GM21367 (cell line): ENCODE data around the gene UVRAG.

Experiments used
- ATAC-seq: cut with Tn5 transposase; IDR thresholded peaks from one replicate; pipeline ENCODE4 v1.9.1; 2021; ENCODE audit not compliant: unreplicated experiment

The UVRAG gene

DNA sequence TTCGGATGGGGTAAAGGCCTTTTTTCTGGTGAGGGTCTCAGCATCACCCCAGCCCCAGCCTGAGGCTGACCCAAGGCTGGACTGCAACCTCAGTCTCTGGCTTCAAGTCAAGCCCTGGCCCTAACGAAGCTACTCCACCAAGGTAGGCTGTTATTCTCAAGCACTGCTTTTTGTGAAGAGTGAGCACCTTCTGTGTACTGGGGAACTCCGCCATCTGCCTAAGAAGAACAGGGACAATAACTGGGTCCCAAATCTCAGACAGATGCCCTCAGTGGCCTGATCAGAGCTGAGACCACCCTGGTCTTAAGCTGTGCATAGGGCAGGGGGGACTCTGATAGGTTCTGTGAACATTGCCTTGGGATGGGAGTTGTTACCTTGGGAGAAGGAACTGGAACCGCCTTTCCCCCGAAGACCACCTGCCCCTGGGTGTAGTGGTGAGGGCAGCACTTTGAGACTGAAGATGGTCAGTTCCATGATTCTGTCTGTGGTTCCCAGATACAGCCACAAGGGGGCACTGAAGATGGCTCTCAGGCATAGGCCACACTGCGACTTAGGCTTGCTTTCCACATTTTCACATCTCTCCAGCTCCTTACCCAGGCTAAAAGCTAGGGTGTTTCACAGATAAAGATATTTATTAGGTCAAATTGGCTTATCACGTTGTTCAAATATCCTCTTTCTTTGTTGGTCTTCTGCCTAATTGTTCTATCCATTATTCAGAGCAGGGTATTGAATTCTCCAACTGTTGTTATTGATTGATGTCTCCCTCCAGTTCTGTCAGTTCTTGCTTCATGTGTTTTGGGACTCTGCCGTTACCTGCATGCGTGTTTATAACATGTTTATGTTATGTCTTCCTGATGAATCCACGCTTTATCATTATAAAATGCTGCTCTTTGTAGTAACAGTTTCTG, 11.8 kb upstream of the UVRAG start:
- peak; percentile 58 for ATAC-seq

DNA sequence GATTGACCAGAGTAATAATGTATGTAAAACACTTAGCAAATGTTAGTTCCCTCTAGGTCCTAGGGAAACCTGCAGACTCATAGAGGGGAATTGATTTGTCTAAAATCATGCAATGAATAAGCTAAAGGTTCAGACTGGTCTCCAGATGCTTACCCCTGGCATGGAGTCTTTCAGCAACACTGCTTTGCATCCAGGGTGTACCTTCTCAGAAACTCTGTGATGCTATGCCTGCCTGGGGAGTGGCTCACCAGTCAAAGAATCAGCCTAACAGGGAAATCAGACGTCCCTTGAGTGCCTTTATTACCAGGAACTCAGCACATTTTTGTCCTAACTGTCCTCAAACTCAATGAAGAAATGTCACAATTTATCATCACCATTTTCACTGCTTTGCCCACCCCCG, 5.9 kb upstream of the UVRAG start:
- no peak for ATAC-seq

DNA sequence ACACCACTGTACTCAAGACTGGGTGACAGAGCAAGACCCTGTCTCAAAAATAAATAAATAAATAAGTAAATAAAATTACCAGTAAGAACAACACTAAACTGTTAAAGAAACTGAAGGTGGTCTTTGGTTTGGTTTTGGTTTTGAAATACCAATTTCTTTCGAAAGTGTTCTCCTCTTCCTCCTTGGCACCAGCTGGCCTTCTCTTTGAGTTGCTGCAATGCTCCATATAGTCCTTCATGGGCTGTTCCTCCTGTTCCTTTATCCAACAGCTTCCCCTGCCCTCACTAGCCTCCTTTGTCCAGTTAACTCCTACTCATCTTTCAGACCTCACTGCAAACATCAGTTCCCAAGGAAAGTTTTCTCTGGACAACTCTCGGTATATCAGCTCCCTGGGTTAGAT, 5.0 kb upstream of the UVRAG start:
- no peak for ATAC-seq

GRCh38 chr11:75810637-75811390, 4.2 kb upstream of the UVRAG start:
- ATAC-seq = no peak

- ATAC-seq = no peak
Measured at GRCh38 chr11:75811485-75811884, 3.5 kb upstream of the UVRAG start.

DNA sequence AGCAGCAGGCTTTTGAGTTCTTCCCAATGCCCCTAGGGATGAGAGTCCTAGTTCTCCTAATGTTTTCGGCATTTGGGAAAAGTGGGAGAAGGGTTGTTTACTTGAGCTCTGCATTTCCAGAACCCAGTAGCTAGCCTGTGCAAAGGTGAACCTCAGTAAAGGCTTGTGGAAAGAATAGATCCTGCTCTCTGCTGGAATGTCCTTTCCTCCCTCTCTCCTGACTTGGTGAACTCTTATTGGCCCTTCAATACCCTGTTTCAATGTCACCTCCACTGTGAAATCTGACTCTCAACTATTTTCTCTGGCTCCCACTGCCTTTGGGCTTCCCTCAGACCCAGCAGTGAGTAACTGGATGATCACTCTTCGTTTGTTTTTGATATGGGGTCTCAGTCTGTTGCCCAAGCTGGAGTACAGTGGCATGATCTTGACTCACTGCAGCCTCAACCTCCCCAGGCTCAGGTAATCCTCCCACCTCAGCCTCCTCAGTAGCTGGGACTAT, 2.4 kb upstream of the UVRAG start:
- no peak for ATAC-seq

DNA sequence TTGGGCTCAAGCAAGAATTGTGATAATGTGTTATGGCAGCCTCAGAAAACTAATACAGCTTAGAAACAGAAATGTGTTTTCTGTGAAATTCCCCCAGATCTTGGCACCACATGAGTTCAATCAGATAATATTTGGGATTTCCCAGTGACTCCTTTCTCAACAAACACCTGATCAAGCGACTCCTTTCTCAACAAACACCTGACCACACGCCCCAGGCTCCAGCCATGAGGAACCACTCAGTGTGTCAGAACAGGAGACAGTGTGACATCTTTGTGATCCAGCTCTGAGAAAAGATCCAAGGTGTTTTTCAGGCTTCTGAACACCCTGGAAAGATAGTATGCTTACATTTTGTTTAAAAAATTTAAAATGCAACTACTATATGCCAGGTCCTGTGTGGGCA, 1.9 kb upstream of the UVRAG start:
- ATAC-seq = no peak

- no peak for ATAC-seq
Measured at GRCh38 chr11:75813622-75814039, 1.4 kb upstream of the UVRAG start.

DNA sequence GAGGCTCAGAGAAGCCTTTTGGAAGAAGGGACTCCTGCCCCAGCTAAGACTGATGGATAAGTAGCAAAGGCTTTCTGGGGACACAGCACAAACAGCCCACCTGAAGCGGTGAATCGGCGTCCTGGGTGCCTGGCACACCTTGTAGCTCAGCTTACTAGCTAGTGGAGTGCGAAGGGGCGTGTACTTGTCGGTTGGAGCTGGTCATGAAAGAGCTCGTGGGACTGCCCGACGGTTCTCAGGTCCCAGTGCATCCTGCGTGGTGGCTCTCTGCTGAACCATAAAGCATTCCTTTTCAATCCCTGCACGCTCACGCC, 690 bp upstream of the UVRAG start:
- peak; percentile 11 for ATAC-seq

GRCh38 chr11:75815345-75816168, 547 bp downstream of the UVRAG start:
- peak; percentile 18 for ATAC-seq

- no peak for ATAC-seq
Measured at GRCh38 chr11:75816561-75817239, 1.7 kb downstream of the UVRAG start.

DNA sequence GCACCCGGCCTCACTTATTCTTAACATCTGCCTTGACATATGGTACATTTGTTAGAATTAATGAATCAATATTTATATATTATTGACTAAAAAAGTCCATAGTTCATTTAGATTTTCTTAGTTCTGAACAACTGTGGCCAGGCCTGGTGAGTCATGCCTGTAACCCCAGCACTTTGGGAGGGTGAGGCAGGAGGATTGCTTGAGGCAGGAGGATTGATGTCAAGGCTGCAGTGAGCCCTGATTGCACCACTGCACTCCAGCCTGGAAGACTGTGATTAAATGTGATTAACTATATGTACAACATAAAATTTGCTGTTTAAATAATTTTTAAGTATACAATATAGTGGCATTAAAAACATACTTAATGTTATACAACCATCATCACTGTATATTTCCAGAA, 5.6 kb downstream of the UVRAG start:
- ATAC-seq = no peak

DNA sequence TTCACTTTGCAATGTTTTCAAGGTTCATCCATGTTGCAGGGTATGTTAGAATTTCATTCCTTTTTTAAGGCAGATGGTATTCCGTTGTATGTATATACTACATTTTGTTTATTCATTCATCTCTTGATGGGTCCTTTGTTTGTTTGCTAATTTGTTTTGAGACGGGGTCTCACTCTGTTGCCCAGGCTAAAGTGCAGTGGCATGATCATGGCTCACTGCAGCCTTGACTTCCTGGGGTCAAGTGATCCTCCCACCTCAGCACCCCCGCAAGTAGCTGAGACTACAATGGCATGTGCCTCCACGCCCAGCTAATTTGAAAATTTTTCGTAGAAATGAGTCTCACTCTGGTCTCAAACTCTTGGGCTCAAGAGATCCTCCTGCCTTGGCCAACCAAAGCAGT, 6.2 kb downstream of the UVRAG start:
- ATAC-seq = no peak

GRCh38 chr11:75822541-75822940, 7.5 kb downstream of the UVRAG start:
- no peak for ATAC-seq

DNA sequence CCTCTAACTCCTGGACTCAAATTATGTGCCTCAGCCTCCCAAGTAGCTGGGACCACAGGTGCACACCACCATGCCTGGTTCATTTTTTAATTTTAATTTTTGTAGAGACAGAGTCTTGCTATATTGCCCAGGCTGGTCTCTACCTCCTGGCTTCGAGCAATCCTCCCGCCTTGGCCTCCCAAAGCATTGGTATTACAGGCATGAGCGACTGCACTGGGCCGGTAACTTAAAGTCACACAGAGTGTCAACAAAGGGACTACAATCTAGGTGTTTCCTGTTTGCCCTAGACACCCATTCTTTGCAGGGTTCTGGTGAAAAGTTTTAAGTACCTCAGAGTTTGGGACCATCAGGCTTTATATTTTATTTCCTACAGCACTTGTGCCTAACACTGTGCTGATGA, 8.4 kb downstream of the UVRAG start:
- ATAC-seq = no peak

DNA sequence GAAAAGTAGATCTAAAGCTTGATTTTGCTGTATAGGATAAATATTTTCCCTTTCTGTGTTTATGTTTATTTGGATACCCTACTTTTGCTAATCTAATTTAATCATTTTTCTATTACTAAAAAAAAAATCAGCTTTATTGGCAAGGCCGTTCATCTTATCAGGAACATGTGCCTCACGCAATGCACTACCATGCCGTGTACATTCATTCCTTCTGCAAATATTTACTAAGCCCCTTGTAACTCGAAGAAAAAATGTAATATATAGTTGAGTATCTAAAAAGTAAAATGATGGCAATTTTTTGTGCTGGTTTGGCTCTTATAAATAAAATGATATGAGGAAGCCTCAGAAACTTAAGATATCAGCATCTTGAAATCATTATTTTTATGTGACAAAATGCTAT, 8.9 kb downstream of the UVRAG start:
- no peak for ATAC-seq

DNA sequence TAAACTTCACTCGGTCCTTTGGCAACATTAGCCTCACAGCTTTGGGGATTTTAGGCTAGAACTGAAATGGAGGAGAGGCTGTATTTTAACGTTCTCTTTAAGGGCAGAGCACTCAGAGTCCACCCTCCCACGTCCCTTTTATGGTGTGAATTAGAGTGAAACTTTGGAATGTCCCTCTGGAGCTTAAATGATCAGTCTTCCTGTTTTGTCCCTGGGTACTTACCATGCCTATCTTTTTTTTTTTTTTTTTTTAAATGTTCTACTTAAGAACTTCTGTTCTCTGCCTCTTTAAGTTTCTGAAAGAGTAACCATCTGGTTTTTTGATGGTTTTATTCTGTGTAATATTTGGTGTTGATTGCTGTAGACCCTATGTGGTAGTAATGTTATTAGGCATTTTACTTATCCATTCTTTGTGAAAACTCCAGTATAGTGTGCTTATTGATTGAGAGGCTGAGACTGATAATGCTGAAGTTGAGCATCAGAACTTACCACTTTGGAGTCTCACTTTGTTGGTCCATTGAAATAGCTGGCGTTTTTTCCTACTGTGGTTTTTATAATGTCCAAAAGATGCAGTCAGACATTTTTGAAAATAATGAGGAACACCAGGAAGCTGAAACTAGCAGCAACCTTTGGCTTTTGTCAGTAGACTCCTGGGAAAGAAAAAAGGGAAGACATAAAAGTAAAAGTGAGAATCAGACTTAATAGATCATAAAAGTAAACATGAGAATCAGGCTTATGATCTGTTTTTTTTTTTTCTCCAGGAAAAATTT, 11.6 kb downstream of the UVRAG start:
- ATAC-seq = no peak

DNA sequence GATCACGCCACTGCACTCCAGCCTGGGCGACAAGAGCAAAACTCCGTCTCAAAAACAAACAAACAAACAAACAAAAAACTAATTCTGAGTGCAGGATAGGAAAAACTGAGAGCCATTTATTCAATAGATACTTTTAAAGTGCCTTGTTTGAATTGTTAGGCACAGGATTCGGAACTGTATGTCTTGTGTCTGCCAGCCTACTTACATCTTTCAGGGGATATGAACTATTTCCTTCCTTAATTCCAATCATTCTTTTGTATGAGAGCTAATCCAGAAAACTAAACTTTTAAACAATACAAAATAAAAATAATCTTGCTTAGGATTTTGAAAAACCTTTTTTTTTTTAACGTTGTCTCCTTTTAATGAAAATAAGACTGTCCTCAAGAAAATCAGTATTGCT, 12.6 kb downstream of the UVRAG start:
- no peak for ATAC-seq

- ATAC-seq = no peak
Measured at GRCh38 chr11:75831915-75832502, 17.0 kb downstream of the UVRAG start.

DNA sequence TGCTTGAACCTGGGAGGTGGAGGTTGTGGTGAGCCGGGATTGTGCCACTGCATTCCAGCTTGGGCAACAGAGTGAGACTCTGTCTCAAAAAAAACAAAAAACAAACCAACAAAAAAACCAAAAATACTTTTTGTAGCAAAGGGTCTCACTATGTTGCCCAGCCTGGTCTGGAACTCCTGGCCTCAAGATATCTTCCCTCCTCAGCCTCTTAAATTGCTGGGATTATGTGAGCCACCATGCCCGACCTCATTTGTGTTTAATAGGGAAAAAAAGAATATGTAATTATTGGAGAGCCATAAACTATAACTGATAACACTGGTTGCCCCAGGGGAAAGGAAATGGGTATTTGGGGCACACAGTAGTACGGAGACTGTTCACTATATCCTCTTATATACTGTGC, 19.7 kb downstream of the UVRAG start:
- no peak for ATAC-seq
